ENCODE measurements around the gene CHSY3. TPM values are rescaled to one million over a fixed set of nuclear protein-coding genes. Genes with fewer than 3 reads are reported as not detected.
"Not testable (repeated sequence)": the region's sequence is repeated elsewhere in the genome, so short reads cannot be mapped to it uniquely, and the experiment has no call there.

The CHSY3 gene
- polyA plus RNA-seq, 6 donors from 2014 or later = not detected

GRCh38 chr5:130183115-130183514 is 278.9 kb downstream of the CHSY3 start:
- Mint-ChIP-seq H3K4me3 (no peak overlapping the region), H3K9me3 (peaks cover 0 to 2% (median 0%) of the 10 kb centered on the region in 7 donors), H3K27me3 (no peaks in the 10 kb centered on the region), H3K4me1 (no peaks in the 10 kb centered on the region), H3K36me3 (no peaks in the 10 kb centered on the region), H3K27ac (no peak overlapping the region)
- no peak for ATAC-seq (ENCODE audit: low read depth in 2 of 2)
- no peak for DNase-seq

DNA sequence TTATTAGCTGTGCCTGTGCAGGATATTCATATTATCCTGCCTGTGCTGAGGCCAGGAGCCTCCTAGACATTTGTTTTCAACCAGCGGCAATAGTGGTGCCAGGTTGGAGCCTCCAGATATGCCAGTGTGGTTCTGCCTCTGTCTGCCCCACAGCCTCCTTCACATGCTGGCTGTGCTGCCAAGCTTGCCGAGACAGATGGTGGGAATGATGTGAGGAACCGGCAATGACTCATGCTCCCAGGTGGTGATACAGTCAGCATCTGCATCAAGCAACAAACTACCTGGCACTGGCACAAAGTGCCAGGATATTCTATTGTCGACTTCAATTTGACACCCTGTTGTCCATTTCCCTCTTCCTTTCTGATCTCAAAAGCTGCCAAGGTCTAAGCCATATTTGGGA is 285.7 kb downstream of the CHSY3 start:
- Mint-ChIP-seq H3K27ac (no peak overlapping the region), H3K9me3 (no peaks in the 10 kb centered on the region), H3K27me3 (peaks cover 0 to under 1% (median 0%) of the 10 kb centered on the region in 3 donors), H3K4me3 (no peak overlapping the region), H3K4me1 (no peaks in the 10 kb centered on the region), H3K36me3 (no peaks in the 10 kb centered on the region)
- ATAC-seq (ENCODE audit: low read depth in 2 of 2) (no peak), DNase-seq (no peak)

GRCh38 chr5:130198927-130199326 is 294.7 kb downstream of the CHSY3 start:
- H3K9me3 Mint-ChIP-seq = peaks cover 0 to 22% (median 2%) of the 10 kb centered on the region in 7 donors
- DNase-seq (no peak), ATAC-seq (ENCODE audit: low read depth in 2 of 2) (no peak)
- H3K27me3 Mint-ChIP-seq = peaks cover 0 to 4% (median 0%) of the 10 kb centered on the region in 3 donors
- no peaks in the 10 kb centered on the region for H3K4me1 Mint-ChIP-seq
- no peaks in the 10 kb centered on the region for H3K36me3 Mint-ChIP-seq
- no peak overlapping the region for H3K27ac Mint-ChIP-seq
- no peak overlapping the region for H3K4me3 Mint-ChIP-seq

DNA sequence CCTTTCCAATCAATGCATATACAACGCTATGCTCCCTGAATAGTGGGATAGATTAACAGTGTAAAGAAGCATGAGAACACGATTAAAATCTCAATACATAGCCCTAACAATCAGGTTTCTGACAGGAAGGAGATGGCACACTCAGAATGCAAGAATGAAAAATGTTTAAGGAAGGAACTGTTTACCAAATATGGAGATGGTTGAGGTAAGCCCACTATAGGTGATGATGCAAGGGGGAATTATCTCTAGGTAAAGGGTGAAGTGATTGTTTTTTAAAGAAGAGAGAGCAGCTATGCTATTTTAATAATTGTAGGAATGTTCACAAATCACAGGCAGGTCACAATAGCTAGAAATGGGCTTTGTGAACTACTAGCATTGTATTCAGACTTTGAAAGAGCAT is 302.4 kb downstream of the CHSY3 start:
- Mint-ChIP-seq H3K9me3 (peaks cover 2 to 21% (median 6%) of the 10 kb centered on the region in 7 donors), H3K4me3 (no peak overlapping the region), H3K27me3 (no peaks in the 10 kb centered on the region), H3K4me1 (no peaks in the 10 kb centered on the region), H3K27ac (no peak overlapping the region), H3K36me3 (no peaks in the 10 kb centered on the region)
- DNase-seq (no peak), ATAC-seq (ENCODE audit: low read depth in 2 of 2) (no peak)

DNA sequence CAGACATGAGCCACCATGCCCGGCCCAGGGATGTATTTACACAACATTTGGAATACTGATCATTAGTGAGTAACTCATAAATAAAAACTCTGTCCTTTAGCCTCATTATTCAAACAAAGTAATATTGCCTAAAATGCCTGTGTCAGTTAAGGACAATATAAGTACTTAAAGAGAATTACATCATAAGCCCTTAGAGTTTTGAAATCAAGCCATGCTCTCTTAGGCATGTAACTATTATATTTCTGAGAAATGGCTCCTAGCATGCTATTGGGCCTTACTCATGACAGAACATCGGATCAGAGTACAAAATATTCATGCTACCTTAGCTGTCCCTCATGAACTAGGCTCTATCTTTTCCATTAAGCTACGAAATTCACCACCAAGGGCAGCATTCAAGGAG is 309.3 kb downstream of the CHSY3 start:
- H3K27ac Mint-ChIP-seq = no peak overlapping the region
- no peak for ATAC-seq (ENCODE audit: low read depth in 2 of 2)
- DNase-seq = no peak
- H3K9me3 Mint-ChIP-seq = peaks cover 0 to 5% (median 0%) of the 10 kb centered on the region in 7 donors
- H3K27me3 Mint-ChIP-seq = no peaks in the 10 kb centered on the region
- H3K4me3 Mint-ChIP-seq = no peak overlapping the region
- no peaks in the 10 kb centered on the region for H3K36me3 Mint-ChIP-seq
- no peaks in the 10 kb centered on the region for H3K4me1 Mint-ChIP-seq

GRCh38 chr5:130216286-130216685 is 312.0 kb downstream of the CHSY3 start:
- Mint-ChIP-seq H3K4me3 (no peak overlapping the region), H3K4me1 (no peaks in the 10 kb centered on the region), H3K36me3 (no peaks in the 10 kb centered on the region), H3K27me3 (no peaks in the 10 kb centered on the region), H3K27ac (no peak overlapping the region), H3K9me3 (peaks cover 0 to 5% (median 0%) of the 10 kb centered on the region in 7 donors)
- DNase-seq (no peak), ATAC-seq (ENCODE audit: low read depth in 2 of 2) (no peak)

DNA sequence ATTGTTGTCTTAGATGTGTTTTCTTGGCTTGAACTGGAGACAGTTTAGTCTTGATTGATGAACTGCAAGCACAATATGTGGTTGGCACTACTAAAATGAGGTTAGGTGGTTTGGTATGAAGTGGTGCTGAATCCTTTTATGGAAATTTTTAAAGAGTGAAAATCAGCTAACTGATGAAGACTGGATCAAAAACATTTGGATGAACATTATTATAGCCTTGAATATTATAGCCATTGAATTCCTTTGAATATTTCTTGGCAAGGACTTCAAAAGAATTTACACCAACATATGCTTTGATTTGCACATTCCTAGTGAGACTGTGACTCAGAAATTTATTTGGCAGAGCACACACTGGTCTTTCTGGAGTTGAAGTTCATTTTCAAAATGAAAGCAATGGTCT is 318.3 kb downstream of the CHSY3 start:
- Mint-ChIP-seq H3K9me3 (peaks cover 0 to 10% (median 7%) of the 10 kb centered on the region in 7 donors), H3K27me3 (no peaks in the 10 kb centered on the region), H3K4me1 (no peaks in the 10 kb centered on the region), H3K27ac (no peak overlapping the region), H3K36me3 (no peaks in the 10 kb centered on the region), H3K4me3 (no peak overlapping the region)
- DNase-seq (no peak), ATAC-seq (ENCODE audit: low read depth in 2 of 2) (no peak)

DNA sequence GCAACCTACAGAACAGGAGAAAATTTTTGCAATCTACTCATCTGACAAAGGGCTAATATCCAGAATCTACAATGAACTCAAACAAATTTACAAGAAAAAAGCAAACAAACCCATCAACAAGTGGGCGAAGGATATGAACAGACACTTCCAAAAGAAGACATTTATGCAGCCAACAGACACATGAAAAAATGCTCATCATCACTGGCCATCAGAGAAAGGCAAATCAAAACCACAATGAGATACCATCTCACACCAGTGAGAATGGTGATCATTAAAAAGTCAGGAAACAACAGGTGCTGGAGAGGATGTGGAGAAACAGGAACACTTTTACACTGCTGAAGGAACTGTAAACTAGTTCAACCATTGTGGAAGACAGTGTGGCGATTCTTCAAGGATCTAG is 322.3 kb downstream of the CHSY3 start:
- not testable (repeated sequence) for H3K4me1 Mint-ChIP-seq; H3K9me3 Mint-ChIP-seq; H3K4me3 Mint-ChIP-seq; H3K36me3 Mint-ChIP-seq; ATAC-seq (ENCODE audit: low read depth in 2 of 2); DNase-seq; H3K27ac Mint-ChIP-seq; H3K27me3 Mint-ChIP-seq

DNA sequence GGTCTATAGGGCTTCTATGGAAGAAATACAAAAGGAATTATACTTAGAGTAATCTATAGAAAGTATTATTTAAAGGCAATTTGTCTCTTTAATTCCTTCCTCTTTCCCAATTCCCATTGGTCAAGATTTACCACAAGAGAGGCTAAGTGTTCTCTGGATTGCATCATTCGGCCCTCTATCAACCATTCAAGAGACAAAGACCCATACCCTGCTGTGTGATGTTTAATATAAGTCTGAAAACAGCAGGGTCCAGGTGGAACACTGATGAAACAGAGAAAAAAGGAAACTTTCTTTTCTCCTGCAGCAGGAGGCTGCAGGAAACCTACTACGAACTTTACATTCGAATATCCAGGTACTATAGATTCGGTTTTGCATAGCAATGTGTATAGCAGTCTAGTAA is 323.4 kb downstream of the CHSY3 start:
- Mint-ChIP-seq H3K36me3 (no peaks in the 10 kb centered on the region), H3K27ac (no peak overlapping the region), H3K4me1 (no peaks in the 10 kb centered on the region), H3K9me3 (peaks cover 0 to 10% (median 5%) of the 10 kb centered on the region in 7 donors), H3K4me3 (no peak overlapping the region), H3K27me3 (no peaks in the 10 kb centered on the region)
- ATAC-seq (ENCODE audit: low read depth in 2 of 2) (no peak), DNase-seq (no peak)

DNA sequence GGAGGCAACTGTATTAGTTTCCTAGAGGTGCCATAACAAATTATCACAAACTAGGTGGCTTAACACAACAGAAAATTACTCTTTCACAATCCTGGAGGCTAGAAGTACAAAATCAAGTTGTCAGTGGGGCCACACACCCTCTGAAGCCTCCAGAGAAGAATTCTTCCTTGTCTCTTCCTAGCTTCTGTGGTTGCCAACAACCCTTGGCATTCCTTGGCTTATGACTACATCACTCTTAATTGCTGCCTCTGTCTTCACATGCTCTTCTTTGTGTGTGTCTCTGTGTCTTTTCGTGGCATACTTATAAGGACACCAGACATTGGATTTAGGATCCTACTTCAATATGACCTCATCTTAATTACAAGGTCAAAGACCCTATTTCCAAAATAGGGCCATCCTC is 327.5 kb downstream of the CHSY3 start:
- H3K4me1 Mint-ChIP-seq = no peaks in the 10 kb centered on the region
- H3K36me3 Mint-ChIP-seq = no peaks in the 10 kb centered on the region
- DNase-seq (no peak), ATAC-seq (ENCODE audit: low read depth in 2 of 2) (no peak)
- no peak overlapping the region for H3K4me3 Mint-ChIP-seq
- H3K27me3 Mint-ChIP-seq = peaks cover 0 to 12% (median 0%) of the 10 kb centered on the region in 3 donors
- no peak overlapping the region for H3K27ac Mint-ChIP-seq
- H3K9me3 Mint-ChIP-seq = peaks cover 3 to 9% (median 5%) of the 10 kb centered on the region in 7 donors

- no peak for ATAC-seq (ENCODE audit: low read depth in 2 of 2)
Measured at GRCh38 chr5:130234816-130235215, 330.6 kb downstream of the CHSY3 start.

More at GRCh38 chr5:130234816-130235215, 330.6 kb downstream of the CHSY3 start:
- H3K27ac Mint-ChIP-seq = no peak overlapping the region
- peaks cover 0 to 5% (median 4%) of the 10 kb centered on the region in 7 donors for H3K9me3 Mint-ChIP-seq
- H3K36me3 Mint-ChIP-seq = no peaks in the 10 kb centered on the region
- no peak for DNase-seq
- H3K4me3 Mint-ChIP-seq = no peak overlapping the region
- H3K27me3 Mint-ChIP-seq = peaks cover 0 to 12% (median 0%) of the 10 kb centered on the region in 3 donors
- no peaks in the 10 kb centered on the region for H3K4me1 Mint-ChIP-seq

Other genes starting within 250 kb of the CHSY3 start
- gene MINAR2, start 156.4 kb upstream of the CHSY3 start, polyA plus RNA-seq (ENCODE audit: low read depth in 6 of 6) = not detected